Measurements from ENCODE around the gene LIMCH1. TPM values are rescaled to one million over a fixed set of nuclear protein-coding genes. Genes with fewer than 3 reads are reported as not detected.

LIMCH1 gene
- total RNA-seq, 1 experiment from 2014 or later, result 10.4 TPM

DNA sequence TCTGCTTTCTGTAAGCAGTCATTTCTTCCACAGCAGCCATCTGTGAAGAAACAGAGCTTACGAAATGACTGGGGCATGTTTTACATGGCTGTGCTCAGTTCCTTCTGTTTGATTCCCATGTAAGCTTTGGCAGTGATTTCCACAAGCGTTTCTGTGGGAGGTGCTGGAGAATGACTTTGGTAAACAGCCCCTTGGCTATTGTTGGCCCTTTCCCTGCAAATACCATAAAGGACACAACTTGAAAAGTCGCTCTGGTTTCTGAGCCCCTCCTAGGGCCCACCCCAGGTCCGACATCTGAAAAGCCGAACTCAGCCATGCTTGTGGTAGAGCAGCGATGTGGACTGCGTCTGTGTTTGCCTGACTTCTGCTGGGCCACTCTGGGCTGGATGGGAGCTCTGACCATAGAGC, 3.7 kb downstream of the LIMCH1 start (continued):
- TF ChIP-seq ELF1 (IDR thresholded peaks at IDR 0.05; ENCODE audit: borderline replicate concordance, low read depth) (no peak), POLR2AphosphoS5 (IDR thresholded peaks at IDR 0.05; ENCODE audit: low read depth, low read length) (no peak), CBX3 (IDR thresholded peaks at IDR 0.05; ENCODE audit: low read depth) (no peak), POLR2A (IDR thresholded peaks at IDR 0.05; ENCODE audit: borderline replicate concordance, extremely low read depth, insufficient read depth, insufficient read length) (no peak)
- TF ChIP-seq, protein P1, sequence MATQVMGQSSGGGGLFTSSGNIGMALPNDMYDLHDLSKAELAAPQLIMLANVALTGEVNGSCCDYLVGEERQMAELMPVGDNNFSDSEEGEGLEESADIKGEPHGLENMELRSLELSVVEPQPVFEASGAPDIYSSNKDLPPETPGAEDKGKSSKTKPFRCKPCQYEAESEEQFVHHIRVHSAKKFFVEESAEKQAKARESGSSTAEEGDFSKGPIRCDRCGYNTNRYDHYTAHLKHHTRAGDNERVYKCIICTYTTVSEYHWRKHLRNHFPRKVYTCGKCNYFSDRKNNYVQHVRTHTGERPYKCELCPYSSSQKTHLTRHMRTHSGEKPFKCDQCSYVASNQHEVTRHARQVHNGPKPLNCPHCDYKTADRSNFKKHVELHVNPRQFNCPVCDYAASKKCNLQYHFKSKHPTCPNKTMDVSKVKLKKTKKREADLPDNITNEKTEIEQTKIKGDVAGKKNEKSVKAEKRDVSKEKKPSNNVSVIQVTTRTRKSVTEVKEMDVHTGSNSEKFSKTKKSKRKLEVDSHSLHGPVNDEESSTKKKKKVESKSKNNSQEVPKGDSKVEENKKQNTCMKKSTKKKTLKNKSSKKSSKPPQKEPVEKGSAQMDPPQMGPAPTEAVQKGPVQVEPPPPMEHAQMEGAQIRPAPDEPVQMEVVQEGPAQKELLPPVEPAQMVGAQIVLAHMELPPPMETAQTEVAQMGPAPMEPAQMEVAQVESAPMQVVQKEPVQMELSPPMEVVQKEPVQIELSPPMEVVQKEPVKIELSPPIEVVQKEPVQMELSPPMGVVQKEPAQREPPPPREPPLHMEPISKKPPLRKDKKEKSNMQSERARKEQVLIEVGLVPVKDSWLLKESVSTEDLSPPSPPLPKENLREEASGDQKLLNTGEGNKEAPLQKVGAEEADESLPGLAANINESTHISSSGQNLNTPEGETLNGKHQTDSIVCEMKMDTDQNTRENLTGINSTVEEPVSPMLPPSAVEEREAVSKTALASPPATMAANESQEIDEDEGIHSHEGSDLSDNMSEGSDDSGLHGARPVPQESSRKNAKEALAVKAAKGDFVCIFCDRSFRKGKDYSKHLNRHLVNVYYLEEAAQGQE (IDR thresholded peaks at IDR 0.05; ENCODE audit: low read depth), result no peak

- Histone ChIP-seq H3K36me3 (ENCODE audit: control insufficient read depth in 1 of 2, insufficient read depth in 2 of 2, low read length in 2 of 2) (no peaks in the 10 kb centered on the region), H3K9me2 (ENCODE audit: insufficient read depth) (no peaks in the 10 kb centered on the region), H2AFZ (ENCODE audit: low read depth, low read length, poor library complexity, severe bottlenecking) (no peak overlapping the region), H3K9ac (ENCODE audit: low read length) (no peak overlapping the region), H4K20me1 (ENCODE audit: insufficient read depth) (no peaks in the 10 kb centered on the region), H3K4me1 (ENCODE audit: control insufficient read depth in 1 of 2, insufficient read depth in 2 of 2, low read length in 2 of 2) (no peaks in the 10 kb centered on the region), H3K4me2 (ENCODE audit: low read length) (no peak overlapping the region), H3K9me3 (ENCODE audit: control insufficient read depth in 1 of 2, insufficient read depth in 1 of 2, low read depth in 1 of 2, low read length in 2 of 2) (no peaks in the 10 kb centered on the region), H3K4me3 (replicated peaks in 1 of 2; ENCODE audit: low read depth in 1 of 2, low read length in 2 of 2) (no peak overlapping the region), H3K27ac (ENCODE audit: low read depth, low read length) (no peak overlapping the region), H3K27me3 (ENCODE audit: insufficient read depth, low read length) (no peaks in the 10 kb centered on the region), H3K79me2 (ENCODE audit: insufficient read depth, low read length) (no peaks in the 10 kb centered on the region)
- DNase-seq (ENCODE audit: low read depth, low spot score) (no peak), ATAC-seq (no peak)
- intact Hi-C loops (cut with micrococcal nuclease), result no loop called here
- CTCF ChIA-PET, result no interaction called here
- no TSS peak for BruUV-seq (replicated peaks)
- RAD21 ChIA-PET (ENCODE audit: low non-redundant PET in 1 of 2, low total read pairs in 2 of 2, uncharacterized antibody in 2 of 2, unreplicated experiment in 2 of 2), result no interaction called here
- POLR2A ChIA-PET, result no interaction called here
- TF ChIP-seq TCF7L2 (IDR thresholded peaks at IDR 0.05; ENCODE audit: borderline replicate concordance, extremely low read depth, insufficient read depth, insufficient read length) (no peak), SIN3A (IDR thresholded peaks at IDR 0.05; ENCODE audit: low read depth) (no peak), CTCF (IDR thresholded peaks at IDR 0.05 in 2 of 3, conservative IDR thresholded peaks at IDR 0.05 in 1 of 3; ENCODE audit: borderline replicate concordance in 1 of 3, insufficient read depth in 1 of 3, low read depth in 2 of 3, low read length in 2 of 3) (no peak), FOSL1 (IDR thresholded peaks at IDR 0.05; ENCODE audit: low read depth) (no peak), EZH2phosphoT487 (IDR thresholded peaks at IDR 0.05; ENCODE audit: borderline replicate concordance) (no peak), SRF (IDR thresholded peaks at IDR 0.05; ENCODE audit: low read depth) (no peak), EGR1 (IDR thresholded peaks at IDR 0.05; ENCODE audit: low read depth) (no peak), JUND (IDR thresholded peaks at IDR 0.05) (no peak), ZFX (IDR thresholded peaks at IDR 0.05) (no peak), CEBPB (IDR thresholded peaks at IDR 0.05; ENCODE audit: low read depth) (no peak), POLR2AphosphoS5 (IDR thresholded peaks at IDR 0.05; ENCODE audit: low read depth, low read length) (no peak)
- TF ChIP-seq, protein P1 (IDR thresholded peaks at IDR 0.05; ENCODE audit: low read depth), result no peak
- TF ChIP-seq, protein P2, sequence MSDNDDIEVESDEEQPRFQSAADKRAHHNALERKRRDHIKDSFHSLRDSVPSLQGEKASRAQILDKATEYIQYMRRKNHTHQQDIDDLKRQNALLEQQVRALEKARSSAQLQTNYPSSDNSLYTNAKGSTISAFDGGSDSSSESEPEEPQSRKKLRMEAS (IDR thresholded peaks at IDR 0.05), result no peak
These were observed 4.7 kb downstream of the LIMCH1 start for GRCh38 chr4:41542526-41543275.
